Brain microvascular endothelial cell (primary cell): Measurements from ENCODE around the gene LYPD8.

Experiments used
- DNase-seq: peaks from one replicate; pipeline ENCODE4 v3.0.0-alpha.2; 2020
- H3K27ac ChIP-seq: fragments of 250-450 bp; sonication (Bioruptor Pico); 2 replicates; pipeline ENCODE4 v1.5.1; 2020; ENCODE audit warnings: mild to moderate bottlenecking, moderate library complexity
- H3K27me3 ChIP-seq: fragments of 250-450 bp; sonication (Bioruptor Pico); replicated peaks from 2 replicates; pipeline ENCODE4 v1.5.1; 2020; ENCODE audit warnings: mild to moderate bottlenecking
- H3K36me3 ChIP-seq: fragments of 250-450 bp; sonication (Bioruptor Pico); replicated peaks from 2 replicates; pipeline ENCODE4 v1.5.1; 2020; ENCODE audit warnings: mild to moderate bottlenecking
- H3K4me3 ChIP-seq: 2 replicates; pipeline ENCODE4 v1.5.1; 2011; ENCODE audit warnings: low read depth, mild to moderate bottlenecking, control low read depth, low read length, moderate library complexity
- in situ Hi-C: cut with HindIII; loops from 2 replicates; pipeline ENCODE4 v1.10.0; 2017; ENCODE audit warnings: low sequenced_read_pairs, low pct_ligation_motif_present
- TF ChIP-seq, protein P1 (sequence below): IDR thresholded peaks from 2 replicates; pipeline ENCODE4 v1.5.1; 2011; ENCODE audit warnings: low read depth, mild to moderate bottlenecking, moderate library complexity, low read length, control low read depth, inconsistent platforms; ENCODE audit errors: missing control alignments

LYPD8 gene

DNA sequence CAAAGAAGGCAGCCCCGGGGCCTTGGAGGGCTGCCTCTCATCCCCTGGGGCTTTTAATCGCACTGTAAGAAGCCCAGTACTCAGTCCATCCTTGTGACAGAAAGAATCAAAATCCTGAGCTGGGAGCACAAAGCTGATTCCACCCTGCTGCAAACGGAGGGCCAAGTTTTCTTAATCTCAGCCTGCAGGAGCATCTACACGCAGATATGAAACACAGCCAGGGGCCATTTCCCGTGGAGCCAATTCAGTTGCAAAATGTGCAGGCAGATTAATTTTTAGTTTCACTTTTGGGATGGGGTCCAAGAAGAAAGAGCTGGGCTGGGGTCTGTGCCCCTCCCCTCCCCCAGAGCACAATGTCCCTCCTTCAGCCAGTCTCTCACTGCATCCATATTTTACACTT, 4.4 kb downstream of the LYPD8 start:
- in situ Hi-C loops: no loop called here
- H3K4me3 ChIP-seq: no peak overlapping the region
- no peak overlapping the region for H3K27ac ChIP-seq
- no peaks in the 10 kb centered on the region for H3K36me3 ChIP-seq
- H3K27me3 ChIP-seq: no peaks in the 10 kb centered on the region
- no peak for DNase-seq
- TF ChIP-seq, protein P1, sequence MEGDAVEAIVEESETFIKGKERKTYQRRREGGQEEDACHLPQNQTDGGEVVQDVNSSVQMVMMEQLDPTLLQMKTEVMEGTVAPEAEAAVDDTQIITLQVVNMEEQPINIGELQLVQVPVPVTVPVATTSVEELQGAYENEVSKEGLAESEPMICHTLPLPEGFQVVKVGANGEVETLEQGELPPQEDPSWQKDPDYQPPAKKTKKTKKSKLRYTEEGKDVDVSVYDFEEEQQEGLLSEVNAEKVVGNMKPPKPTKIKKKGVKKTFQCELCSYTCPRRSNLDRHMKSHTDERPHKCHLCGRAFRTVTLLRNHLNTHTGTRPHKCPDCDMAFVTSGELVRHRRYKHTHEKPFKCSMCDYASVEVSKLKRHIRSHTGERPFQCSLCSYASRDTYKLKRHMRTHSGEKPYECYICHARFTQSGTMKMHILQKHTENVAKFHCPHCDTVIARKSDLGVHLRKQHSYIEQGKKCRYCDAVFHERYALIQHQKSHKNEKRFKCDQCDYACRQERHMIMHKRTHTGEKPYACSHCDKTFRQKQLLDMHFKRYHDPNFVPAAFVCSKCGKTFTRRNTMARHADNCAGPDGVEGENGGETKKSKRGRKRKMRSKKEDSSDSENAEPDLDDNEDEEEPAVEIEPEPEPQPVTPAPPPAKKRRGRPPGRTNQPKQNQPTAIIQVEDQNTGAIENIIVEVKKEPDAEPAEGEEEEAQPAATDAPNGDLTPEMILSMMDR: no peak

DNA sequence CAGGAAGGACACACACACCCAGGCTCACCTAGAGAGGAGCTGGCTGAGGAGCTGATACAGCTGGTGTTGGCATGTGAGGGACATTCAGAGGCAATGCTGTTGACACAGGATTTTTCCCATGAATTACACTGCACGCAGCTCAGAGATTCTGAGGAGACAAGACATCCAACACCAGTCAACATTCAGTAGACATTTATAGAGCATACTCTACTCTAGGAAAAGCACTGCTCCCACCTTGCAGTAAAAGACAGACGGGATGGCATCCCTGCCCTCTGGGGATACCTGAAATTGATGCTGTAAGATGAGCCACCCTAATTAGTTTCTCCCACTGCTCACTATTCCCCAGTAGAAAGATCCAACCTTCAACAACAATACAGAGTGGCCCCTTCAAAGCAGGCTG, 5.1 kb downstream of the LYPD8 start:
- DNase-seq: no peak
- TF ChIP-seq, protein P1: no peak
- Histone ChIP-seq H3K36me3 (no peaks in the 10 kb centered on the region), H3K4me3 (no peak overlapping the region), H3K27ac (no peak overlapping the region), H3K27me3 (no peaks in the 10 kb centered on the region)
- in situ Hi-C loops: no loop called here

DNA sequence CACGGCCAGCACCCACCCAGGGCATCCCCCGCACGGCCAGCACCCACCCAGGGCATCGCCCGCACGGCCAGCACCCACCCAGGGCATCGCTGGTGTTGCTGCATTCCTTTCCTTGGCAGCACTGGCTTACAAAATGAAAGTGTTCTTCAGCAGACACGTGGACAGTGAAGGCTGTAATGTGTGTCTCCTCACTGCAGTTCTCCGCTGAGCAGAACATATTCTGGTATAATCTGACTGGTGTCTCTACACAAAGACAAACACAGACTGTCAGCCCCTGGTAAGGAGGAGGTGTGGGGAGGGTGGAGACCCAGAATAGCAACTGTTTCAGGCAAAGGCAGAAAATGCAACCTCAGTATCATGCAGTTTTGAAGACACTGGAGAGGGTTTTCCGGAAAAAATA, 7.3 kb downstream of the LYPD8 start:
- in situ Hi-C loops: no loop called here
- no peak for DNase-seq
- Histone ChIP-seq H3K36me3 (no peaks in the 10 kb centered on the region), H3K4me3 (no peak overlapping the region), H3K27me3 (no peaks in the 10 kb centered on the region), H3K27ac (no peak overlapping the region)
- TF ChIP-seq, protein P1: no peak

GRCh38 chr1:248740876-248741275, 14.7 kb downstream of the LYPD8 start:
- no peak overlapping the region for H3K27ac ChIP-seq
- H3K4me3 ChIP-seq: no peak overlapping the region
- in situ Hi-C loops: no loop called here
- no peaks in the 10 kb centered on the region for H3K36me3 ChIP-seq
- no peaks in the 10 kb centered on the region for H3K27me3 ChIP-seq
- no peak for DNase-seq
- TF ChIP-seq, protein P1: no peak

DNA sequence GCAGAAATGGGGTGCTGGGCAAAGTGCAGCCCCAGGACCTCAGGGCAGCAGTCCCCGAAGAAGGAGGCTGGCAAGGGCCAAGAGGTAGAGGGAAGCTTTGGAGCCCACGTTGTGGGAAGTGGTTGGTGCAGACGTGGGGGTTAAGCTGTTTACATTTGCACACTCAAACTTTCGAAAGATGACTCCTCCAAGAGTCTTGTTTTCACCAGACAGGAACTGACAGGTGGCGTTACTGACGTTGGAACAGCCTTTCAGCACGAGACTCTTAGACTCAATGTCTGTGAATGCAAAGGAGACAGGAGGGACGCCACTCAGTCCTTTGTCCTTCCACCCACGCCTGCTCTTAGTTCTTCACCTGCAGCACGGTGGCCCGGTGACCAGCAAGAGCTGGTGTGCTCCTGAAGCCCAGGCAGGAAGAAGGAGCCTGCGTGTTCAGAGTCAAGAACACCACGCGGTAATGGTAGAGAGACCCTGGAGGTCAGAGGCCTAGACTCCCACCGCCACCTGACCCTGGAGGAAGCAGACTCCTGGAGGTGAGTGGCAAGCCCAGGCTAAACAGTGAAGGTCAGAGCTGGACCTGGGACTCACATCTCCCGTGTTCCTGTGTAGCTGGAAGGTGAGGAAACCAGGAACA, 15.9 kb downstream of the LYPD8 start:
- Histone ChIP-seq H3K4me3 (no peak overlapping the region), H3K27me3 (no peaks in the 10 kb centered on the region), H3K36me3 (no peaks in the 10 kb centered on the region), H3K27ac (no peak overlapping the region)
- DNase-seq: no peak
- in situ Hi-C loops: no loop called here
- TF ChIP-seq, protein P1: no peak

DNA sequence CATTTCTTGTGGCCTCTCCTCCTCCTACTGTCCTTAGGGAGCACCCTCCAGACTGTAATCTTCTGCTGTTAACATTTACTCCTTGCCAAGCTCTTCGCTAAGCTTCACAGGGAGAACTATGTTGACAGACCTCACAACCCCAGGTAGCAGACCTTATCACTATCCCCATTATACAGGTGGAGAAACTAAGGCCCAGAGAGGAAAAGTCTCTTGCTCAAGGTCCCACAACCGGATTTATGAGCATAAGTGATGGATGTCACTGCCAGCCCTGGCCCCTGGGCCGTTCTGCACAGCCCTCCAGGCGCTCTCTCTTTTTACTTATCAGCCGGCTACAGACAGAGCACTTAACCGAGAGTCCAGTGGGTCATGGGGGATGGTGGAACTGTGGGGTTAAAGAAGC, 18.1 kb downstream of the LYPD8 start:
- no peaks in the 10 kb centered on the region for H3K27me3 ChIP-seq
- no peak overlapping the region for H3K4me3 ChIP-seq
- no peak overlapping the region for H3K27ac ChIP-seq
- TF ChIP-seq, protein P1: no peak
- no peak for DNase-seq
- in situ Hi-C loops: no loop called here
- no peaks in the 10 kb centered on the region for H3K36me3 ChIP-seq
